Peyer's patch (tissue), 4 donors: ENCODE data around the gene IL21R. TPM values are rescaled to one million over a fixed set of nuclear protein-coding genes. Genes with fewer than 3 reads are reported as not detected.
A peak's percentile ranks its signal among the peaks of the same experiment; 100 is the strongest.

Source experiments
- DNase-seq, 3 donors: peaks; one replicate each; pipeline ENCODE4 v3.0.0-alpha.2; 2017 to 2019
- H3K27ac ChIP-seq, 4 donors: fragments of 200-600 bp; sonication (generic); one replicate each; pipeline ENCODE4 v1.5.1; 2016 to 2019
- H3K27me3 ChIP-seq, 2 donors: fragments of 200-600 bp; sonication (generic); one replicate each; pipeline ENCODE4 v1.5.1; 2019
- H3K36me3 ChIP-seq, 3 donors: fragments of 200-600 bp; sonication (generic); one replicate each; pipeline ENCODE4 v1.5.1; 2016 to 2019
- H3K4me1 ChIP-seq, 4 donors: fragments of 200-600 bp; sonication (generic); one replicate each; pipeline ENCODE4 v1.5.1; 2016 to 2019
- H3K4me3 ChIP-seq, 4 donors: fragments of 200-600 bp; sonication (generic); 1 replicate in 3 of 4; 2 replicates in 1 of 4; pipeline ENCODE4 v1.5.1; 2016 to 2019; ENCODE audit warnings: mild to moderate bottlenecking in 1 of 4
- H3K9me3 ChIP-seq, 4 donors: fragments of 200-600 bp; sonication (generic); one replicate each; pipeline ENCODE4 v1.5.1; 2016 to 2019; ENCODE audit warnings: mild to moderate bottlenecking in 1 of 4
- POLR2A ChIP-seq, 2 donors: fragments of 450-650 bp; IDR thresholded peaks; one replicate each; pipeline ENCODE4 v1.5.1; 2017; ENCODE audit warnings: antibody characterized with exemption in 2 of 2, mild to moderate bottlenecking in 2 of 2, moderate library complexity in 2 of 2
- total RNA-seq, 4 donors: library from RNA; depleted of rRNA; stranded (reverse); fragments of >200 nt; gene quantifications; one replicate each; pipeline ENCODE4 v1.1.0, GENCODE V29; 2016
- TF ChIP-seq, protein P1 (sequence below), 6 experiments: fragments of 450-650 bp in 4 of 6; fragments of 200-600 bp in 2 of 6; sonication (generic) in 1 of 6; IDR thresholded peaks; one replicate each; pipeline ENCODE4 v1.5.1; 2017 to 2019; ENCODE audit warnings: antibody characterized with exemption in 6 of 6, mild to moderate bottlenecking in 3 of 6, moderate library complexity in 1 of 6

The IL21R gene
- total RNA-seq, 4 donors from 2014 or later, result 0.18 to 4.1 (median 1.3) TPM; not detected in 1

DNA sequence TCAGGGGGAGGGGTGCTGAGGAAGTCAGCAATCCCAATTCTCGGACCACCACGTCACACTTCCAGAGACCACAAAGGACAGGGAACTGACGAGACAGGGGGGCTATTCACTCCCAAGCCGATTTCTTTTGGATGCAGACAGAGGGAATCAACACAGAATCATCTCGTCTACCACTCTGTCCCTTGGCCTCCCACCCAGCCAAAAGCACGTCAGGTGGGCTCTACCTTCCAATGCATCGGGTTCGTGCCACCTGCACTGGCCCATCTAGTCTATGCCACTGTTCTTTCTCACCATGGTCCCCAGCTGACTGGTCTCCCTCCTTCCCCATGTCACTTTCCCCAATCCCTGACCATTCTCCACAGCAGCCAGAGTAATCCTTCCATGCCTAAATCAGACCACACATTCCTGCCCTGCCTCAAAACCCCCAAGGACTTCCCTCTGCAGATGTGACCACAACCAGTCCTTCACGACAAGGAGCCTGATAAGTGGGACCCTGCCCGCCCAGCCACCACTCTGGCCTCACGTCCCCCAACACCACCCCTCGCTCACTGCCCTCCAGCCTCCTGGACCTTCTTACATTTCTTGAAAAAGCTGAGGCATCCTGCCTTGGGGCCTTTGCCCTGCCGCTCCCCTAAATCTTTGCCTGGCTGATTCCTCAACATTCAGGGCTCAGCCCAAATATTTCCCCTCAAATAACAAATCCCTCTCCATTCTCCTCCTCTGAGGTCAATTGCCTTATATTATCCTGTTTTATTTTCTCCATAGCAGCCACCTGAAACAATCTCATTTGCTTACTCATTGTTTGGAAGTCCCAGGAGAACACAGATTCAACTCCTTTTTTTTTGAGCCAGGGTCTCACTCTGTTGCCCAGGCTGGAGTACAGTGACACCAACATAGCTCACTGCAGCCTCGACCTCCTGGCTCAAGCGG lies 70.4 kb downstream of the IL21R start:
- no peak for DNase-seq
- Histone ChIP-seq H3K9me3 (no peaks in the 10 kb centered on the region), H3K27me3 (no peaks in the 10 kb centered on the region), H3K4me1 (no peaks in the 10 kb centered on the region), H3K36me3 (peaks cover 0 to 97% (median 0%) of the 10 kb centered on the region in 3 donors), H3K4me3 (no peak overlapping the region), H3K27ac (no peak overlapping the region)
- TF ChIP-seq, protein P1, sequence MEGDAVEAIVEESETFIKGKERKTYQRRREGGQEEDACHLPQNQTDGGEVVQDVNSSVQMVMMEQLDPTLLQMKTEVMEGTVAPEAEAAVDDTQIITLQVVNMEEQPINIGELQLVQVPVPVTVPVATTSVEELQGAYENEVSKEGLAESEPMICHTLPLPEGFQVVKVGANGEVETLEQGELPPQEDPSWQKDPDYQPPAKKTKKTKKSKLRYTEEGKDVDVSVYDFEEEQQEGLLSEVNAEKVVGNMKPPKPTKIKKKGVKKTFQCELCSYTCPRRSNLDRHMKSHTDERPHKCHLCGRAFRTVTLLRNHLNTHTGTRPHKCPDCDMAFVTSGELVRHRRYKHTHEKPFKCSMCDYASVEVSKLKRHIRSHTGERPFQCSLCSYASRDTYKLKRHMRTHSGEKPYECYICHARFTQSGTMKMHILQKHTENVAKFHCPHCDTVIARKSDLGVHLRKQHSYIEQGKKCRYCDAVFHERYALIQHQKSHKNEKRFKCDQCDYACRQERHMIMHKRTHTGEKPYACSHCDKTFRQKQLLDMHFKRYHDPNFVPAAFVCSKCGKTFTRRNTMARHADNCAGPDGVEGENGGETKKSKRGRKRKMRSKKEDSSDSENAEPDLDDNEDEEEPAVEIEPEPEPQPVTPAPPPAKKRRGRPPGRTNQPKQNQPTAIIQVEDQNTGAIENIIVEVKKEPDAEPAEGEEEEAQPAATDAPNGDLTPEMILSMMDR (IDR thresholded peaks at IDR 0.05), result no peak
- TF ChIP-seq POLR2A (IDR thresholded peaks at IDR 0.05), result no peak

DNA sequence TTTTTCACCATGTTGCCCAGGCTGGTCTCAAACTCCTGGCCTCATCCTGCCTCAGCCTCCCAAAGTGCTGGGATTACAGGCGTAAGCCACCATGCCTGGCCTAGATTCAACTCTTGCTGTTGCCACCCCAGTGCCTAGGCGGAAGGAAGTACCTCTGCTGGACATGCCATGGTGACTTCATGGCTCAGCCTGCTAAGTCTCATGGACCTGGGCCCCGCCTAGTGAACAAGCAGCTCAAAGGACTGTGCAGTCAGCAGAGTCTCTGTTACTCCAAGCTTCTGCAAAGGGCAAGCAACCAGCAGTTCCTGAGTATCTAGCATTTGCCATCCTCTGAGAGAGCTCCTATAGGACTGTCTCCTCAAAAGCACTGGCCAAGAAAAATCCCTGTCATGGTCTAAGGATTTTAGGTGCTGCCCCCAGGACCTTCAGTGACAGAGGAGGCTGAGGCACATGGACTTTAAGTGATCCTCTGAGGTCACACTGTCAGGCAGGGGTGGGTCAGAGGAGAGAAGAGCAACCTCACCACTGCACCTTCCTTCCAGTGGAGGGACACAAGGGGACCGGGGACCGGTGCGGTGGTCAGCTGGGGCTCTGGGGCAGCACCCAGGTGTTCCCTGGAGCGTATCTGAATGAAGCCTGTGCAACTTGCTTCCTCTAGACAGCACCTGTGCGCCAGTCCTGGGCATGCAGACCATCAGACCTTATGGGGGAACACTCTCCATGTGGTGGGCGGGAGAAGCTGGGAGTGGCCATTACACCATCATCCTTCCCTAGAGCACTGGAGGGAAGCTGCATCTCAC lies 71.3 kb downstream of the IL21R start:
- TF ChIP-seq POLR2A (IDR thresholded peaks at IDR 0.05), result no peak
- TF ChIP-seq, protein P1 (IDR thresholded peaks at IDR 0.05), result no peak
- no peaks in the 10 kb centered on the region for H3K27me3 ChIP-seq
- H3K27ac ChIP-seq, result no peak overlapping the region
- H3K36me3 ChIP-seq, result peaks cover 0 to 97% (median 6%) of the 10 kb centered on the region in 3 donors
- H3K4me3 ChIP-seq, result no peak overlapping the region
- H3K4me1 ChIP-seq, result no peaks in the 10 kb centered on the region
- DNase-seq, result peak in 1 of 3 donors; percentile 41
- no peaks in the 10 kb centered on the region for H3K9me3 ChIP-seq

DNA sequence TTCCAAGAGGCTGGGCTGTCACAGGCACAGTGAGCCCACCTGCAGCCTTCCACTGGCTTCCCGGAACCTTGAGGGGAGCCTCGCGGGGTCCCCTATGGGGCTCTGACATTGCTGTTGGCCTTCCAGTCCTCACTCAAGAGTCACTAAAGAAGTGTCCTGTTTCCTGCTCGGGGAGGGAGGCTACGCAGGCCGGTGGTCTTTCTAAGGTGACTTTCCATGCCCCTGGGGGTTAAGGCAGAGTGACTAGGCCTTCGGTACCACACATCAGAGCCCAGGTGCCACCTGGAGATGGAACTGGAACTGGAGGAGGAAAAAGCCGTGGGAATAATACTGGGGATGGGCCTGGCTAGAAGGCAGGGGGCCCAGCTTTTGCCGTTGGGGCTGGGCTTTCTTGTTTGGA lies 72.1 kb downstream of the IL21R start:
- H3K27me3 ChIP-seq, result no peaks in the 10 kb centered on the region
- DNase-seq, result peak in 1 of 3 donors; percentile 32
- H3K9me3 ChIP-seq, result no peaks in the 10 kb centered on the region
- TF ChIP-seq, protein P1 (IDR thresholded peaks at IDR 0.05), result no peak
- no peak for TF ChIP-seq POLR2A (IDR thresholded peaks at IDR 0.05)
- H3K27ac ChIP-seq, result no peak overlapping the region
- no peaks in the 10 kb centered on the region for H3K4me1 ChIP-seq
- H3K4me3 ChIP-seq, result no peak overlapping the region
- H3K36me3 ChIP-seq, result peaks cover 0 to 97% (median 6%) of the 10 kb centered on the region in 3 donors

DNA sequence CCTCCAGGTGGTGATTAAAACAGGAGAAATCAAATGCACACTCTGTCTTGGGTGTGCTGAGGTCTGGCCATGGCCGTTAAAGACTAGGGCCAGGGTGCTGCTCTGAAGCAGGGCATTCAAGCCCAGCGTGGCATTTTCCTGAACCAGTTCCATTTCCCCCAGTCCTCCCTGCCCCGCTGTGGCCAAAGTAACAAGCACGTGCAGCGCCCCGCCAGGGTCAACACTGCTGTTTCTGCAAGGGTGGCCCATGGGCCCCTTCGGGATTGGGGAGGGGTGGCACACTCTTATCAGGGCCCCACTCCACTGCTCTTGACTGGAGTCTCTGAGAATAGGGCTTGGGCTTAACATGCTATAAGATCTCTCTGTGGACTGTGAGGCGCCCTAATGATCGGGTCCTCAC lies 72.9 kb downstream of the IL21R start:
- Histone ChIP-seq H3K36me3 (peaks cover 0 to 95% (median 6%) of the 10 kb centered on the region in 3 donors), H3K27ac (no peak overlapping the region), H3K9me3 (no peaks in the 10 kb centered on the region), H3K27me3 (no peaks in the 10 kb centered on the region), H3K4me1 (no peaks in the 10 kb centered on the region), H3K4me3 (no peak overlapping the region)
- peak in 1 of 3 donors; percentile 29 for DNase-seq
- TF ChIP-seq, protein P1 (IDR thresholded peaks at IDR 0.05), result no peak
- TF ChIP-seq POLR2A (IDR thresholded peaks at IDR 0.05), result no peak

DNA sequence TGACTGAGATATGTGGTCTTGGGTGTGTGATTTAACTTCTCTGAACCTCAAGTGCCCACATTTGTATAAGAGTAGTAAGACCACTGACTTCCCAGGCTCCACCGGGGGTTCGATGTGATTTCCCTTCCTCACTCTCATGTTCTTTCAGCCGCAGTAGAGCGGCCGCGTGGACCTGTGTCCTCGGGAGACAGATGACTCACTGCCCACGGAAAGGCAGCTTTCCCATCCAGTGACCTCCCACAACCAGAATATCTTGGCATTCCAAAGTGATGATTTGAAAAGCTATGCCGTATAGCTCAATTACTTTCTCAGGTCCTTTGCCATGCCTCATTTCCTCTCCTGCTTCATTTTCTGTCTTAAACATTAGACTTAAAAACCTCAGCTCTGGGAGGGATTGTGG lies 73.6 kb downstream of the IL21R start:
- no peaks in the 10 kb centered on the region for H3K27me3 ChIP-seq
- H3K4me1 ChIP-seq, result no peaks in the 10 kb centered on the region
- peaks cover 0 to 95% (median 6%) of the 10 kb centered on the region in 3 donors for H3K36me3 ChIP-seq
- H3K9me3 ChIP-seq, result no peaks in the 10 kb centered on the region
- H3K27ac ChIP-seq, result no peak overlapping the region
- no peak for DNase-seq
- no peak overlapping the region for H3K4me3 ChIP-seq
- no peak for TF ChIP-seq POLR2A (IDR thresholded peaks at IDR 0.05)
- TF ChIP-seq, protein P1 (IDR thresholded peaks at IDR 0.05), result no peak
